COLO829 (cell line): ENCODE data around the gene SYNJ2.

Experiments used
- DNase-seq: peaks from one replicate; pipeline ENCODE4 v3.0.0; 2012; ENCODE audit warnings: low spot score

Gene SYNJ2

GRCh38 chr6:158011478-158011920 lies 29.8 kb downstream of the SYNJ2 start:
- DNase-seq: peak; percentile 74

- no peak for DNase-seq
These were observed 30.4 kb downstream of the SYNJ2 start for GRCh38 chr6:158011980-158012566.

GRCh38 chr6:158013904-158014504 lies 32.3 kb downstream of the SYNJ2 start:
- no peak for DNase-seq

GRCh38 chr6:158014505-158015187 lies 33.0 kb downstream of the SYNJ2 start:
- no peak for DNase-seq

- DNase-seq: no peak
These were observed 33.5 kb downstream of the SYNJ2 start for GRCh38 chr6:158015188-158015506.

- DNase-seq: no peak
These were observed 35.1 kb downstream of the SYNJ2 start for GRCh38 chr6:158016571-158017383.

- no peak for DNase-seq
These were observed 36.0 kb downstream of the SYNJ2 start for GRCh38 chr6:158017621-158018040.

- no peak for DNase-seq
These were observed 36.5 kb downstream of the SYNJ2 start for GRCh38 chr6:158018041-158018771.

- no peak for DNase-seq
These were observed 37.2 kb downstream of the SYNJ2 start for GRCh38 chr6:158018851-158019361.

GRCh38 chr6:158019416-158019815 lies 37.8 kb downstream of the SYNJ2 start:
- no peak for DNase-seq

GRCh38 chr6:158020272-158020711 lies 38.6 kb downstream of the SYNJ2 start:
- DNase-seq: no peak

GRCh38 chr6:158020811-158021210 lies 39.1 kb downstream of the SYNJ2 start:
- no peak for DNase-seq

GRCh38 chr6:158021376-158021775 lies 39.7 kb downstream of the SYNJ2 start:
- no peak for DNase-seq

GRCh38 chr6:158021814-158022748 lies 40.4 kb downstream of the SYNJ2 start:
- no peak for DNase-seq

- no peak for DNase-seq
These were observed 41.3 kb downstream of the SYNJ2 start for GRCh38 chr6:158022749-158023596.

GRCh38 chr6:158023597-158023939 lies 41.9 kb downstream of the SYNJ2 start:
- no peak for DNase-seq

GRCh38 chr6:158024566-158025297 lies 43.1 kb downstream of the SYNJ2 start:
- no peak for DNase-seq

GRCh38 chr6:158026054-158026900 lies 44.6 kb downstream of the SYNJ2 start:
- DNase-seq: no peak
